ENCODE measurements around the gene DDR2.
"Not testable (repeated sequence)": the region's sequence is repeated elsewhere in the genome, so short reads cannot be mapped to it uniquely, and the experiment has no call there.

Gene DDR2

DNA sequence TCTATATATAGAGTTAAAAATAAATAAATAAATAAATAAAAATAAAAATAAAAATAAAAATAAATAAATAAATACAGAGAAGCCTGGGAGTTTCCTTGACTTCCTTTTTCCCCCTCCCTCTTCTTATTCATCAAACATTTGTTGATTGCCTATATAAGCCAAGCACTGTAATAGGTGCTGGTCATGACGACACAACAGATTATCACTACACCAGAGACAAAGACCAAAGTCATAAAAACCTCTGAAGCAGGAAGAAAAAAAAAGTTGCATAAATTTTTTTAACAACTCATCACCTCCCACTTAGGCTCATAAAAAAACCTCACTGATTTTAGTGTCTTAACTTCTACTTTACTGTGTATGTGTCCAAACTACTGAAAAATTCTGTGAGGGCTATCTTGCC lies 95.2 kb downstream of the DDR2 start:
- DNase-seq = not testable (repeated sequence)

DNA sequence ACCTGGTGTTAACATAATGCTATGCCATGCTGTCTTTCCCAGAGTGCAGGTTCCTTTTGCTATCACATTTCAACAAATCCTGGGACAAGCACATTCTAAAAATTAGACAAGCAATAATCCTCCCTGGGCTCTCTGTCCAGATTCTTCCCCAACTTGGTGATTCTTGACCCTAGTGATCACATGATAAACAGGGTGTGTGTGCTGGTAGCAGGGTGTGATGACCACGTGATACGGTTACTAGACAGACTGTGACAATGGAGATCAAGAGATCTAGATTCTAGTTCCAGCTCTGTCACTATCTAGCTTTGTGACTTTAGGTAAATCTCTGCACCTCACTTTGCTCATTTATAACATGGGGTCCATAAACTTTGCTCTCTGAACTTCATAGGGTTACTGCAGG lies 96.3 kb downstream of the DDR2 start:
- no peak for DNase-seq

- DNase-seq = not testable (repeated sequence)
Observed at GRCh38 chr1:162729195-162729774, 97.0 kb downstream of the DDR2 start.

- DNase-seq = no peak
Observed at GRCh38 chr1:162732094-162732493, 99.8 kb downstream of the DDR2 start.

- no peak for DNase-seq
Observed at GRCh38 chr1:162732566-162733335, 100.5 kb downstream of the DDR2 start.

- no peak for DNase-seq
Observed at GRCh38 chr1:162733336-162733590, 101.0 kb downstream of the DDR2 start.

DNA sequence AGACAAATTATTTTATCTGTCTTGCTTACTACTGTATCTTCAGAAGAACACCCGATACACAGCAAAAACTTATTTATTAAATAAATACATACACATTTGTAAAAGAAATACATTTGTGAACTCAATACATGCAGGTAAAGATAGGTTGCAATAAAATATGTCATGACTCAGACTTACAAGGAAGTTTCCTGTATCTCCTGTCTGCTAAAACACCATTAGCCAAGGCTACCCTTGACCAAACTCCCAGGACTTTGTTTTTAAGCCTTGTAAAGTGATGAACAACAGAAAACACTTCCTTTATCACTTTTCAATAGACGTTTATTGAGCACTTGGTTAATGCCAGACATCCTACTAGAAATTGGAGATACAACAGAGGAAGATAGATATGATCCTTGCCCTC lies 101.8 kb downstream of the DDR2 start:
- no peak for DNase-seq

DNA sequence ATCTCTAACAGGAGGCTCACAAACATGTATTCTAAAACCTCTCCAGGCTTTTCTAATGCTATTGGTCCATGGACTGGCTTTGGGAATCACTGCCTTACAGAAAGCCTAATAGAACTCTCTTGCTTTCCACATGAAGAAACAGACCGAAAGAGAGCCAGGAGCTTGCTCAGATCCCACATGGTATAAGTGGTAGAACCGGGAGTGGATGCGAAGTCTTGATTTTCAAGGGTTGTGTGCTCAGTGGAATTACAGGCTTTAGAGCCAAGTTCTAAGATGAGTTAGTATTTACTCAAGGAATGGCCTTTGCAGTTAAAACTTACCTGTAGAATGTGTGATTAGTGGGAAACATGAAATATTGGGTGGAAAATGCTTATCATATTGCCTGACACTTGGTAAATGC lies 103.9 kb downstream of the DDR2 start:
- DNase-seq = no peak

GRCh38 chr1:162736633-162737067 lies 104.4 kb downstream of the DDR2 start:
- DNase-seq = no peak

GRCh38 chr1:162740755-162741154 lies 108.5 kb downstream of the DDR2 start:
- no peak for DNase-seq

GRCh38 chr1:162741574-162741973 lies 109.3 kb downstream of the DDR2 start:
- no peak for DNase-seq

DNA sequence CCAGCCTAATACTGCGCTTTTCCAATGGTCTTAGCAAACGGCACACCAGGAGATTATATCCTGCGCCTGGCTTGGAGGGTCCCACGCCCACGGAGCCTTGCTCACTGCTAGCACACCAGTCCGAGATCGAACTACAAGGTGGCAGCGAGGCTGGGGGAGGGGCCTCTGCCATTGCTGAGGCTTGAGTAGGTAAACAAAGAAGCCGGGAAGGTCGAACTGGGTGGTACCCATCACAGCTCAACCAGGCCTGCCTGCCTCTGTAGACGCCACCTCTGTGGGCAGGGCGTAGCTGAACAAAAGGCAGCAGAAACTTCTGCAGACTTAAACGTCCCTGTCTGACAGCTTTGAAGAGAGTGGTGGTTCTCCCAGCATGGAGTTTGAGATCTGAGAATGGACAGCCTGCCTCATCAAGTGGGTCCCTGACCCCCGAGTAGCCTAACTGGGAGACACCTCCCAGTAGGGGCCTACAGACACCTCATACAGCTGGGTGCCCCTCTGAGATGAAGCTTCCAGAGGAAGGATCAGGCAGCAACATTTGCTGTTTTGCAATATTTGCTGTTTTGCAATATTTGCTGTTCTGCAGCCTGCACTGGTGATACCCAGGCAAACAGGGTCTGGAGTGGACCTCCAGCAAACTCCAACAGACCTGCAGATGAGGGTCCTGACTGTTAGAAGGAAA lies 114.1 kb downstream of the DDR2 start:
- DNase-seq = not testable (repeated sequence)

- no peak for DNase-seq
Observed at GRCh38 chr1:162753001-162753658, 120.9 kb downstream of the DDR2 start.

DNA sequence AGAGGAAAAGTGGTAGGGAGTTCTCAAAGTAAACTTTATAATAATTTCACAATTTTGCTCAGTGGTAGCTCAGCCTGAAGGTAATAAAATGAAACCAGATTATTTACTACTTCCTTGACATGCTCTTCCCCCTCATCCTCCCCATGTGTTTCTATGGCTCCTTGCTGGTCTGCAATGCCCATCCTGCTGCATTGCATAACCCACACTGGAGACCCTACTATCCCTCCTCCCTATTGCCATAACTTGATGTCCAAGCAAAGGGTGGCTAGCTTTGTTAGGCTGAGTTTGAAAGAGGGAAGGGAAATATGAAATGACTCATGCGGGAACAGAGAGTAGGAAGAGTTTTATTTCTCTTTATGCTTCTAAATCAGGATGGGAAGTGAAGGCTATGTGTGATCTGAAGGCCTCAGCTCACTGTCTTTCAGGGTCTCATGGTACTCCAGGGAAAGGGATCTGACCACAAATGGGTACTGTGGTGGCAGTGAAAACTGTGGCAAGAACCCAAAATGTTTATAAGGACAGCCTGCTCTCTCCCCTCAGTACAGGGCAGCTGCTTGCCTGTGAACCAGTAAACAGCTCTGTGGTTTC lies 121.8 kb downstream of the DDR2 start:
- no peak for DNase-seq

- DNase-seq = no peak
Observed at GRCh38 chr1:162755306-162755705, 123.0 kb downstream of the DDR2 start.

GRCh38 chr1:162756523-162756922 lies 124.3 kb downstream of the DDR2 start:
- DNase-seq = no peak

- no peak for DNase-seq
Observed at GRCh38 chr1:162757476-162757875, 125.2 kb downstream of the DDR2 start.

DNA sequence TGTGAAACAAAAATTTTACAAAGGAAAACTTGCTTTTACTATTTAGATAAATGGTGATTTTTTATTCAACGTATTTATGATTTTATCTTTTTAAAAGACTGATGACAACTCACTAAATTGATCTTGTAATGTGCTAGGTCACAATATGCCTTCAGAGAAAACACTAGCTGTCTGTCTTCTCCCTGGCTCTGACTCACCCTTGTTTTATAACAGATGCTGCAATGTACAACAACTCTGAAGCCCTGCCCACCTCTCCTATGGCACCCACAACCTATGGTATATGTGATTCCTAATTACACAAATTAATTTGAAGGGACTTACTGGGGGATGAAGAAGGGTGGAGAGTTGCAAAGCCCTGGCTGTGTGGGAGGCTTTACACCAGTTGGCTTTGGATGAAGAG lies 133.5 kb downstream of the DDR2 start:
- no peak for DNase-seq

DNA sequence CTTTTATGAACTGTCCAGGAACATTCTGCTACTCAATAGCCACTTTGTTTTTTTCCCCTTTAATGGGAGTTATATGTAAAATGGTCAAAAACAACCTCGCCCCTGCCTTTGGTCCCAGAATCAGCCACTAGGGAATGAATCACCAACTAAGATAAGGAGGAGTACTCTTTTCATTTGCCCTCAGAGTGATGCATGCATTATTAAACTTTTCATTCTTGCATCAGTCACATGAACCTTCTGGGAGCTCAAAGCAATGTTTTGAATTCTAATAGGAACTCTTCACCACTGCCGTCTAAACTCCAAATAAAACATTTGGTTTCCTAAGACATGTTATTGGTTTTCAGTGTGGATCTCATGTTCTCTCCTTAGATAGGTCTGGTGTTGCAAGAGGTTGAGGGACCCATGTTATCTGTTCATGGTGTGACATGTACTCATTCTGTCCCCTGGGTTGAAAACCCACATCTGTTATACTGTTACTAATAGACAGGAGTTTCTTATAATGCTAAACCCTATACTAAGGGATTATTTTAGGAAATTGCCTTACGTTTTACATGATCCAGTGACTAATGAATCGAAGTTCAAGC lies 140.4 kb downstream of the DDR2 start:
- no peak for DNase-seq

- DNase-seq = no peak
Observed at GRCh38 chr1:162774007-162774406, 141.7 kb downstream of the DDR2 start.

DNA sequence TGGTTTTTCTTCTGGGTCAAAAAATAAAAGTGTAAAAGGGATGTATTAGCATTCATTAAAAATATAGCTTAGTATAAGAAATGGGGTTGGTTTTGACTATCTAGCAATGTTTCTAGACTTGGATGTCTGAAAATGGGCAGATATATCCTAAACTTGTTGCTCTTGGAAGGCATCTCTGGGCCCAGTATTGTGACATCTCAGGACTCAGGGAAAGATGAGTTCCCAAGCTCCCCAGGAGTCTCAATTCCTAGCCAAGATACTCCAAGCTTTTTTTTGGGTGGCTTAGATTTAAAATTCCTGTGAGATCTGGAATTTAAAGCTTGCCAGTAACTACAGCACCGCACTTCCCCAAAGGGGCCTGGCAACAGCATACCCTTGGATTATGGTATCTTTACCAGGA lies 146.8 kb downstream of the DDR2 start:
- no peak for DNase-seq

- DNase-seq = no peak
Observed at GRCh38 chr1:162782671-162783070, 150.4 kb downstream of the DDR2 start.

GRCh38 chr1:162784926-162785325 lies 152.7 kb downstream of the DDR2 start:
- DNase-seq = not testable (repeated sequence)

Data from stimulated activated CD4-positive, alpha-beta T cell treated with anti-CD3 and anti-CD28 coated beads, Interleukin-1b, Interleukin-23, amount 100 ng/mL, for 48 hours (primary cell).